Transverse colon (tissue), 4 donors: ENCODE data around the gene PRKCQ. TPM values are rescaled to one million over a fixed set of nuclear protein-coding genes. Genes with fewer than 3 reads are reported as not detected.
A peak's percentile ranks its signal among the peaks of the same experiment; 100 is the strongest.
"Not testable (repeated sequence)": the region's sequence is repeated elsewhere in the genome, so short reads cannot be mapped to it uniquely, and the experiment has no call there.

Experiments used
- DNase-seq: peaks from one replicate; pipeline ENCODE4 v3.0.0-alpha.2; 2019
- H3K27ac ChIP-seq, 4 donors: fragments of 200-600 bp; sonication (generic); 2 replicates each; pipeline ENCODE4 v1.5.1; 2016 to 2018; ENCODE audit warnings: inconsistent platforms in 4 of 4
- H3K27me3 ChIP-seq: fragments of 200-600 bp; sonication (generic); 2 replicates; pipeline ENCODE4 v1.5.1; 2017; ENCODE audit warnings: inconsistent platforms
- H3K36me3 ChIP-seq, 4 donors: fragments of 200-600 bp; sonication (generic); 2 replicates each; pipeline ENCODE4 v1.5.1; 2017 to 2019; ENCODE audit warnings: inconsistent platforms in 4 of 4
- H3K4me1 ChIP-seq, 4 donors: fragments of 200-600 bp; sonication (generic); 2 replicates each; pipeline ENCODE4 v1.5.1; 2017 to 2020; ENCODE audit warnings: inconsistent platforms in 4 of 4
- H3K4me3 ChIP-seq, 4 donors: fragments of 200-600 bp; sonication (generic); 1 replicate in 1 of 4; 2 replicates in 3 of 4; pipeline versions ENCODE4 v1.5.1 to v1.6.1; 2017 to 2019; ENCODE audit warnings: inconsistent platforms in 4 of 4
- H3K9me3 ChIP-seq, 2 donors: fragments of 200-600 bp; sonication (generic); 2 replicates each; pipeline ENCODE4 v1.5.1; 2017 to 2019; ENCODE audit warnings: inconsistent platforms in 2 of 2
- CTCF ChIP-seq, 5 experiments: fragments of 200-600 bp in 3 of 5; fragments of 450-650 bp in 2 of 5; sonication (generic) in 3 of 5; IDR thresholded peaks; 1 replicate in 2 of 5; 2 replicates in 3 of 5; pipeline ENCODE4 v1.5.1; 2016 to 2017; ENCODE audit warnings: antibody characterized with exemption in 5 of 5, inconsistent platforms in 3 of 5, mild to moderate bottlenecking in 2 of 5, moderate library complexity in 1 of 5
- EP300 ChIP-seq: sonication (generic); formaldehyde crosslinking; IDR thresholded peaks from one replicate; pipeline ENCODE4 v1.6.1; 2017; ENCODE audit warnings: antibody characterized with exemption, low read depth
- POLR2A ChIP-seq: fragments of 450-650 bp; IDR thresholded peaks from one replicate; pipeline ENCODE4 v1.6.1; 2016; ENCODE audit warnings: antibody characterized with exemption, mild to moderate bottlenecking, moderate library complexity
- POLR2AphosphoS5 ChIP-seq, 3 donors: sonication (generic); formaldehyde crosslinking; IDR thresholded peaks; one replicate each; pipeline ENCODE4 v1.6.1; 2016; ENCODE audit warnings: antibody characterized with exemption in 3 of 3
- WGBS, 2 donors: methylation state at CpG; one replicate each; pipeline ENCODE4 v1.1.5; 2018; ENCODE audit warnings: low coverage in 1 of 2; 5-methylcytosine and 5-hydroxymethylcytosine counted together
- in situ Hi-C, 4 donors: fragments of 200-750 bp; cut with MboI; loops; one replicate each; pipeline versions ENCODE4 v1.15.0 to v1.15.1; 2017; ENCODE audit warnings: low sequenced_read_pairs in 3 of 4, low pct_ligation_motif_present in 1 of 4, low pct_unique_long_range_greater_than_20kb in 1 of 4
- intact Hi-C: fragments of 100-400 bp; cut with DNase I; formaldehyde crosslinking; loops from one replicate; pipeline ENCODE4 v1.15.1; 2023; ENCODE audit warnings: low total_unique reads
- total RNA-seq, 4 donors: library from RNA; depleted of rRNA; stranded (reverse); fragments of >200 nt; gene quantifications; one replicate each; pipeline ENCODE4 v1.1.0, GENCODE V29; 2016

The PRKCQ gene
- total RNA-seq, 4 donors from 2014 or later = 0.60 to 2.7 (median 1.2) TPM

GRCh38 chr10:6473430-6473829 is 106.6 kb downstream of the PRKCQ start:
- intact Hi-C loops = no loop called here
- Histone ChIP-seq H3K27me3 (no peaks in the 10 kb centered on the region), H3K9me3 (no peaks in the 10 kb centered on the region), H3K4me1 (peaks cover 0 to 7% (median 0%) of the 10 kb centered on the region in 4 donors), H3K27ac (no peak overlapping the region), H3K4me3 (no peak overlapping the region), H3K36me3 (no peaks in the 10 kb centered on the region)
- peak; percentile 9 for DNase-seq
- TF ChIP-seq EP300 (no peak), POLR2AphosphoS5 (IDR thresholded peaks at IDR 0.05) (no peak)
- in situ Hi-C loops = no loop called here
- 72 to 84% methylated on average over 5 to 7 of the region's 7 CpGs for WGBS, 2 donors

GRCh38 chr10:6472710-6473005 is 107.4 kb downstream of the PRKCQ start:
- H3K27ac ChIP-seq, H3K27me3 ChIP-seq, DNase-seq, H3K36me3 ChIP-seq, H3K9me3 ChIP-seq, intact Hi-C loops, H3K4me1 ChIP-seq, H3K4me3 ChIP-seq, in situ Hi-C loops: not testable (repeated sequence)
- WGBS, 2 donors = 58 to 86% methylated on average over 4 to 7 of the region's 7 CpGs

- no peak overlapping the region for H3K4me3 ChIP-seq
- 90 to 93% methylated on average over 8 to 11 of the region's 11 CpGs for WGBS, 2 donors
- no peaks in the 10 kb centered on the region for H3K36me3 ChIP-seq
- H3K4me1 ChIP-seq = peaks cover 0 to 13% (median 4%) of the 10 kb centered on the region in 4 donors
- H3K9me3 ChIP-seq = no peaks in the 10 kb centered on the region
- DNase-seq = no peak
- intact Hi-C loops = no loop called here
- in situ Hi-C loops = no loop called here
- TF ChIP-seq CTCF (IDR thresholded peaks at IDR 0.05) (no peak), POLR2A (no peak)
- no peaks in the 10 kb centered on the region for H3K27me3 ChIP-seq
- H3K27ac ChIP-seq = no peak overlapping the region
Observed at GRCh38 chr10:6470894-6471618, 109.0 kb downstream of the PRKCQ start.

GRCh38 chr10:6469661-6470060 is 110.4 kb downstream of the PRKCQ start:
- TF ChIP-seq CTCF (IDR thresholded peaks at IDR 0.05) = no peak
- TF ChIP-seq POLR2A = no peak
- no peak for TF ChIP-seq POLR2AphosphoS5 (IDR thresholded peaks at IDR 0.05)
- TF ChIP-seq EP300 = no peak
- Histone ChIP-seq H3K9me3 (no peaks in the 10 kb centered on the region), H3K27ac (no peak overlapping the region), H3K4me3 (no peak overlapping the region), H3K27me3 (no peaks in the 10 kb centered on the region), H3K4me1 (peaks cover 0 to 13% (median 4%) of the 10 kb centered on the region in 4 donors), H3K36me3 (no peaks in the 10 kb centered on the region)
- intact Hi-C loops (no loop called here), in situ Hi-C loops (no loop called here)
- DNase-seq = no peak

DNA sequence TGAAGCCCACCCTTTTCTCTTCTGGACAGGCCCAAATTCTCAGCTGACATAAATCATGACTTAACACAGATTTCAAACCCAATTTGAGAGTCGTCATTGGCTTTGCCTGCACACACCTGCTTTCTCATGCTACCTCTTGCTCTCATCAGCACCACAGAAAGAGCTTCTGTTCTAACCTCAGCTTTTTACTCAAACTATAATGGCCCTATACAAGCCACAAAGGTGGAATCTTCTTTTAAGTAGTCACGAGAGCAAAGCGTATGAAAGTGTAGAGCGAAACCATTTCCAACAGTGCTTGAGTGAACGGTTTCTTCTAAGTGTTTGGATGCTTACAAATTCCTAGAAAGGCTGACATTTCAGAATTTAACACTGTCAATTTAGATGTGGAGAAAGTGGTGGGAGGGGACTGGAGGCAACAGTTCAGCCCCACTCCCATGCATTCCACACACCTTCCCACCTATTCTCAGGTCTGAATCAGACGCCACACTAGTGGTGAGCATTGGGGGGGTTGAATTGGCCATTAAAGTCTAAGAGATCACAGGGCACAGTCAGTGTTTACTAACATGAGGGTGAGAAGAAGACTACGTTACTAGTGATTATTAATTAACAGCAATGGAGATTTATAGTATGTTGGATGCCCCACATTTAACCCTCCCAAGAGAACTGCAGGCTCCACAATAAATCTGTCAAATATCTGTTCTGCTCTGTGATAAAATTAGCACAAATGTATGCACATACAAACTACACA is 114.0 kb downstream of the PRKCQ start:
- intact Hi-C loops = no loop called here
- TF ChIP-seq EP300 = no peak
- no peak for TF ChIP-seq CTCF (IDR thresholded peaks at IDR 0.05)
- TF ChIP-seq POLR2A = no peak
- TF ChIP-seq POLR2AphosphoS5 (IDR thresholded peaks at IDR 0.05) = no peak
- no peak for DNase-seq

More for the DNA sequence above, 114.0 kb downstream of the PRKCQ start:
- H3K27ac ChIP-seq = no peak overlapping the region
- no peaks in the 10 kb centered on the region for H3K9me3 ChIP-seq
- H3K27me3 ChIP-seq = no peaks in the 10 kb centered on the region
- peaks cover 0 to 8% (median 3%) of the 10 kb centered on the region in 4 donors for H3K4me1 ChIP-seq
- H3K36me3 ChIP-seq = no peaks in the 10 kb centered on the region
- in situ Hi-C loops = no loop called here
- 77% methylated on average over 7 of the region's 7 CpGs for WGBS, 2 donors
- H3K4me3 ChIP-seq = no peak overlapping the region
